ENCODE data around the gene ZNF501. TPM values are rescaled to one million over a fixed set of nuclear protein-coding genes. Genes with fewer than 3 reads are reported as not detected.
A peak's percentile ranks its signal among the peaks of the same experiment; 100 is the strongest.

ZNF501 gene
- 1.1 and 1.5 TPM in 2 replicates for polyA plus RNA-seq (2012; rRNA removed)
- polyA plus RNA-seq (2012; cell fraction: cytosol; rRNA removed) = 1.1 and 1.5 TPM in 2 replicates
- polyA plus RNA-seq (2012; cell fraction: nucleus; rRNA removed) = 1.3 TPM in 2 replicates

DNA sequence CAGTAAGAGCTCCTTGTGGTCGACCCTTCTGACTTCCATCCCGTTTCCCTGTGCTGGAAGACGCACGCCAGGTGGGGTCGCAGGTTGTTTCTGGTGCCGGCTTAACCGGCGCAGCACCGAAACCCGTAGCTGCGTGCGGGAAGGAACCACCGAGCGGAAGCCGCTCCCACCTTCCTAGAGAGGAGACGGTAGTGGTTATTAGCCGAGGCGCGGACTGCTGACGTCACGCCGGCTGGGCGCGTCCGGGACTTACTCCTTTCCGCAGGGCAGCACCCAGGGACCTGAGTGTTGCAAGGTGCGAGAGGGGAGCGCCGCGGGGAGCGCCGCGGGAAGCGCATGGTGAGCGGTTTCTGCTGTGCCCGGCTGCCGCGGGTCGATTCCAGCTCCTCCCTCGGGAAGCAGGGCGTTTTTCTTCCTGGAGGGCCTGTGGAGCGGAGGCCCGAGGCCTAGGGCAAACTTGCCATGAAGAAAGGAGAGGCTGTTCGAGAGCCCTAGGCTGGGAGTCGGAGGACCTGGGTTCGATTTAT is at the start of gene ZNF501:
Gene ZNF501, plus strand, starts transcription at position 252 of the 527 bp plus-strand sequence. CDS start 4,787 bp downstream, outside the sequence.
- Histone ChIP-seq H3K27ac (ENCODE audit: low read depth in 2 of 2, low read length in 1 of 2) (peak within 1 kb of the TSS in 1 of 2 experiments; percentile 64; a peak in 1 of 4 replicates), H3K27me3 (ENCODE audit: insufficient read depth) (no peaks in the 10 kb centered on the region), H4K20me1 (ENCODE audit: insufficient read depth) (no peaks in the 10 kb centered on the region), H3F3A (replicated peaks; ENCODE audit: insufficient read depth) (no peaks in the 10 kb centered on the region), H3K4me1 (ENCODE audit: control insufficient read depth in 1 of 2, insufficient read depth in 2 of 2, low read depth in 1 of 2, low read length in 1 of 2) (no peaks in the 10 kb centered on the region; a peak in 1 of 4 replicates), H3K9me2 (no peaks in the 10 kb centered on the region), H2AFZ (ENCODE audit: low read depth) (peak within 1 kb of the TSS; percentile 92), H3K4me2 (peak within 1 kb of the TSS; percentile 48), H3K4me3 (ENCODE audit: low read depth in 2 of 2, low read length in 1 of 2) (peak within 1 kb of the TSS; percentile 65 to 69), H3K36me3 (replicated peaks in 1 of 2; ENCODE audit: control insufficient read depth in 1 of 2, insufficient read depth in 2 of 2, low read length in 1 of 2) (peaks cover 23 to 27% of the 10 kb centered on the region in 2 experiments), H3K9me3 (peaks cover 24% of the 10 kb centered on the region), H3K79me2 (ENCODE audit: insufficient read depth) (no peaks in the 10 kb centered on the region), H3K9ac (peak within 1 kb of the TSS; percentile 42)
- peak; percentile 91 for DNase-seq
- TF ChIP-seq NRF1 (IDR thresholded peaks at IDR 0.05; ENCODE audit: low read depth, low read length) (no peak), ELF1 (IDR thresholded peaks at IDR 0.05) (peak; percentile 59), POLR2AphosphoS5 (IDR thresholded peaks at IDR 0.05; ENCODE audit: low read depth, low read length) (peak; percentile 43; the same call in 1 of the 2 replicates), CHD2 (IDR thresholded peaks at IDR 0.05; ENCODE audit: low read length, partially characterized antibody) (peak; percentile 77), GABPA (IDR thresholded peaks at IDR 0.05; ENCODE audit: low read depth) (peak; percentile 76), MXI1 (IDR thresholded peaks at IDR 0.05; ENCODE audit: low read depth, low read length) (peak; percentile 56; the same call in 1 of the 2 replicates), TAF1 (IDR thresholded peaks at IDR 0.05; ENCODE audit: borderline replicate concordance, low read depth, low read length) (peak; percentile 61; the same call in 1 of the 2 replicates)
- TF ChIP-seq, protein P1, sequence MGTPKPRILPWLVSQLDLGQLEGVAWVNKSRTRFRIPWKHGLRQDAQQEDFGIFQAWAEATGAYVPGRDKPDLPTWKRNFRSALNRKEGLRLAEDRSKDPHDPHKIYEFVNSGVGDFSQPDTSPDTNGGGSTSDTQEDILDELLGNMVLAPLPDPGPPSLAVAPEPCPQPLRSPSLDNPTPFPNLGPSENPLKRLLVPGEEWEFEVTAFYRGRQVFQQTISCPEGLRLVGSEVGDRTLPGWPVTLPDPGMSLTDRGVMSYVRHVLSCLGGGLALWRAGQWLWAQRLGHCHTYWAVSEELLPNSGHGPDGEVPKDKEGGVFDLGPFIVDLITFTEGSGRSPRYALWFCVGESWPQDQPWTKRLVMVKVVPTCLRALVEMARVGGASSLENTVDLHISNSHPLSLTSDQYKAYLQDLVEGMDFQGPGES (IDR thresholded peaks at IDR 0.05; ENCODE audit: low read depth, low read length) = no peak
- TF ChIP-seq, protein P2, sequence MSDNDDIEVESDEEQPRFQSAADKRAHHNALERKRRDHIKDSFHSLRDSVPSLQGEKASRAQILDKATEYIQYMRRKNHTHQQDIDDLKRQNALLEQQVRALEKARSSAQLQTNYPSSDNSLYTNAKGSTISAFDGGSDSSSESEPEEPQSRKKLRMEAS (IDR thresholded peaks at IDR 0.05; ENCODE audit: low read depth) = peak; percentile 67
- ChIA-PET CTCF (interaction anchor here (1.1 to 2.9 kb wide), 4 partner anchors 12 to 406 kb away, joined by 4 to 23 read pairs (median 4); partner anchors contain the start of gene ZNF502), POLR2A (interaction anchor here (0.7 to 1.6 kb wide), 4 partner anchors 16 to 391 kb away, joined by 4 to 34 read pairs (median 5); partner anchors contain the start of genes KIAA1143, KIF15, ZNF502 and ZNF660)
- 21% methylated on average over 27 of the region's 46 CpGs for WGBS (ENCODE audit: low lambda C conversion rate)

DNA sequence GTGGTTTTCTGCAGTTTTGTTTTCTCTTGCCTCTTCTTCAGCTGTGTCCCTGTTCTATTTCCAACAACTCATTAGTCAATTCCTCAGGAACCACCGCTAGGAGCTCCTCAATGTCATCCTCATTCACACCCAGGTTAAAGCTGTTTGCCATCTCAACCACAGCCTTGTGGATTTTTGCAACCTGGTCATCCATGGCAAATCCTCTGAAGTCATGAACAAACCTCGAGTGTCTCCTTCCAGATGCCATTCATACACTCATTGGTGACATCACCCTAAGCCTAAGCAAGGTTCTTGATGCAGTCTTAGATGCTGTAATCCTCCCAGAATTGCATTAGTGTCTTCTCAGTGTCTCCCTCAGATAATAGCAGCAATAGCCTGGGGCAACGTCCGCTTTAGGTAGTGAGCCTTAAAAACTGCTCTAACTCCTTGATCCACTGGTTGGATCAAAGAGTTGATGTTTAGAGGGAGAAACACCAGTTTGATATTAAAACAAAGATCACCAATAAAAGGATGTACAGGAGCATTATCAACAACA is 48.4 kb upstream of the ZNF501 start:
- ChIA-PET CTCF (no interaction called here), POLR2A (no interaction called here)
- Histone ChIP-seq H3K4me1 (ENCODE audit: control insufficient read depth in 1 of 2, insufficient read depth in 2 of 2, low read depth in 1 of 2, low read length in 1 of 2) (peaks cover 0 to 5% of the 10 kb centered on the region in 2 experiments; a peak in 1 of 4 replicates), H3K79me2 (ENCODE audit: insufficient read depth) (no peaks in the 10 kb centered on the region), H3K9ac (no peak overlapping the region), H3K4me2 (no peak overlapping the region), H3F3A (replicated peaks; ENCODE audit: insufficient read depth) (no peaks in the 10 kb centered on the region), H2AFZ (ENCODE audit: low read depth) (no peak overlapping the region), H3K9me3 (no peaks in the 10 kb centered on the region), H4K20me1 (ENCODE audit: insufficient read depth) (no peaks in the 10 kb centered on the region), H3K9me2 (no peaks in the 10 kb centered on the region), H3K27ac (ENCODE audit: low read depth in 2 of 2, low read length in 1 of 2) (no peak overlapping the region), H3K4me3 (ENCODE audit: low read depth in 2 of 2, low read length in 1 of 2) (no peak overlapping the region), H3K27me3 (ENCODE audit: insufficient read depth) (no peaks in the 10 kb centered on the region), H3K36me3 (replicated peaks in 1 of 2; ENCODE audit: control insufficient read depth in 1 of 2, insufficient read depth in 2 of 2, low read length in 1 of 2) (peaks cover 10 to 21% of the 10 kb centered on the region in 2 experiments)
- TF ChIP-seq FOSL2 (IDR thresholded peaks at IDR 0.05; ENCODE audit: borderline replicate concordance, low read depth) (no peak), EZH2phosphoT487 (IDR thresholded peaks at IDR 0.05; ENCODE audit: borderline replicate concordance, low read depth) (no peak)
- TF ChIP-seq, protein P3, sequence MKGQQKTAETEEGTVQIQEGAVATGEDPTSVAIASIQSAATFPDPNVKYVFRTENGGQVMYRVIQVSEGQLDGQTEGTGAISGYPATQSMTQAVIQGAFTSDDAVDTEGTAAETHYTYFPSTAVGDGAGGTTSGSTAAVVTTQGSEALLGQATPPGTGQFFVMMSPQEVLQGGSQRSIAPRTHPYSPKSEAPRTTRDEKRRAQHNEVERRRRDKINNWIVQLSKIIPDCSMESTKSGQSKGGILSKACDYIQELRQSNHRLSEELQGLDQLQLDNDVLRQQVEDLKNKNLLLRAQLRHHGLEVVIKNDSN (IDR thresholded peaks at IDR 0.05; ENCODE audit: borderline replicate concordance, low read depth) = no peak
- TF ChIP-seq, protein P4, sequence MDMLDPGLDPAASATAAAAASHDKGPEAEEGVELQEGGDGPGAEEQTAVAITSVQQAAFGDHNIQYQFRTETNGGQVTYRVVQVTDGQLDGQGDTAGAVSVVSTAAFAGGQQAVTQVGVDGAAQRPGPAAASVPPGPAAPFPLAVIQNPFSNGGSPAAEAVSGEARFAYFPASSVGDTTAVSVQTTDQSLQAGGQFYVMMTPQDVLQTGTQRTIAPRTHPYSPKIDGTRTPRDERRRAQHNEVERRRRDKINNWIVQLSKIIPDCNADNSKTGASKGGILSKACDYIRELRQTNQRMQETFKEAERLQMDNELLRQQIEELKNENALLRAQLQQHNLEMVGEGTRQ (IDR thresholded peaks at IDR 0.05; ENCODE audit: borderline replicate concordance, low read depth, low read length) = no peak
- DNase-seq = no peak
- 82% methylated on average over 4 of the region's 4 CpGs for WGBS (ENCODE audit: low lambda C conversion rate)
